GM21381 (cell line): Measurements from ENCODE around the gene MRPS6.

Experiments
- ATAC-seq: cut with Tn5 transposase; IDR thresholded peaks from one replicate; pipeline ENCODE4 v1.9.1; 2021; ENCODE audit warnings: mild to moderate bottlenecking, moderate library complexity; ENCODE audit not compliant: unreplicated experiment

MRPS6 gene

DNA sequence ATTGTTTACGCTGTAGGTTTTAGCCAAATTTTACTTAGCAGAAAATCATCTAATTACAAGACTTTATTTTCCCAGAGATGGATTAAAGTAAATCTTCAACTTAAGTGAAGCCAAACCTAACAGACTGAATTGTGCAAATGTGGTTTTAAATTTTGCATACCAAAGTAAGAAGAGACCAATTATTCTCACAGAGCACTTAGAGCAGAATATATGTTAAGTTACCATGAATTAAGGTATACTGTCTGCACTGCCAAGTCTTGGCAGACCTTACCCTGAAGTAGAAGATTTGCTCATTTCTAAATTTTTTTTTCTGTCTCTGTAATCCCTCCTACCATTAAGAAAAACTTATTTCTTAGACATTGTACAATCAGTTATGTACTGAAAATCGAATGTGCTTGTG is 24.1 kb downstream of the MRPS6 start:
- ATAC-seq, result no peak

DNA sequence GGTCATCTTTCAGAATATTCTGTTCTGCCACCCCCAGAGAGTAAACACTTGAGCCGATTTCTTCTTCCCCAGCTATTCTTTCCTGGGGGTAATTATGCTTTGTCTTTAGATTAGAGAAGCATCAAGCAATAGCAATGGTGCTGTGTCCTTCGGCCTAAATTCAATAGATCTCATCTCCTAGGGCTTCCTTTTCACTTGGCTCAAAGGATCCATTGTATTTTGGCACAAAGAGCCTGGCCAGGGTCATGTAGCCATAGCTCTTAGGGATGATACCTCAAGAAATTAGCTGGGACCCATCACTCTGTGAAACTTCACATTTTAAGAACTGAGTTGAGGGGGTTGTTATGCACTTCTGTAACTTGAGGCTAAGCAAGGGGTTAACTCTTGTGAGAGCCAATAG is 27.0 kb downstream of the MRPS6 start:
- no peak for ATAC-seq

DNA sequence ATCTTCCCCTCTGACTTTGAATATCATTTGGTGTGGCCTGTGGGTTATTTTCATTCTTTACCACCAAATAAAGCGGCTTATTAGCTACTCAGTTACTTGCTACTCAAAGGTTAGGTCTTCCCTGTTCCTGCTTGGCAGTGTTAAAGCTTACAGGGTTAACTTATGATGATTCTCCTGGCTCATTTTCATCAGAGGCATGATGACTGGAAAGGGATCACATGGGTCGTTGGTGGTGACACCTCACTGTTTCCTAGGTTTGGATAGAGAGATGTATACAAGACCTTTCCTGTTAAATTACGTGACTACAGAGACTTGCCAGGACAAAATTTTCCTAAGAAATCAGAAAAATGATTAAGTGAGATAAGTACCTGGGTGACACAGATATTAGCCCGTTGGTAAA is 27.4 kb downstream of the MRPS6 start:
- ATAC-seq, result no peak

GRCh38 chr21:34105947-34106541 is 32.7 kb downstream of the MRPS6 start:
- no peak for ATAC-seq

DNA sequence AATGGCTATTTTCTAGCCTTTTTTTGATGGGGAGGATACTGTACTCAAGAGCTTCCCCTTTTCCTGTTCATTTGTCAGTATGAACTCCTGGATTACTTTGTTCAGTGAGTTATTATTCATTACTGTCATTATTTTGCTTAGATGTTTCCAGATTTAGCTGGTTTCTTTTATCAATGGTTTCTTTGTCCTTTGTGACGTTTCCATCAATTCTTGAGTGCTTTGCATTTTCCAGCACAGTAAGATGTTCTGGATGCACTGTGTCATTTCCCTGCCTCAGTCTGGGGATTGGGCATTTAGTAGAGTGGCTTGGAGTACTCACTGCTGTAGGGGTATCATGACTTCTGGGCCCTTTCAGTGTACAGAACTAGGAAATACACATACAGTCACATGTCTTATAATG is 34.2 kb downstream of the MRPS6 start:
- ATAC-seq, result no peak

DNA sequence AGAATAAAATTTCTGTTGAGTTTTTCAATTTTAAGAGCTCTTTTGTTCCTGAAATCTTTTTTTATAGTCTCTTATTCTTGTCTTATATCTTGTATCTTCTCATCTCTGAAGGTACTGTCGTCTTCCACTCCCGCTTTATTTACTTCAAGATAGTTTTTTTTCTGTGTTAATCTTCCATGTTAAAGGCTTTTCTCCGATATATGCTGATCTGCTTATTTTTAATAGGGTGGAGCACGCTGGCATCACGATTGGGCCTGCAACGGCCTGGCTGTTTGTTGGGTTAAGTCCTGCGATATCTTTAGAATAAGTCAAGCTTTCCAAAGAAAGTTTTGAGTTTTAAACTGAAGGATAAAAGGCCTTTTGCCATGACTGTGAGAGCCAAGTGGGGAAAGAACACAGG is 35.7 kb downstream of the MRPS6 start:
- ATAC-seq, result no peak

- ATAC-seq, result no peak
Observed at GRCh38 chr21:34110594-34111202, 37.3 kb downstream of the MRPS6 start.

GRCh38 chr21:34112316-34113033 is 39.1 kb downstream of the MRPS6 start:
- ATAC-seq, result no peak

GRCh38 chr21:34113842-34114241 is 40.5 kb downstream of the MRPS6 start:
- no peak for ATAC-seq

DNA sequence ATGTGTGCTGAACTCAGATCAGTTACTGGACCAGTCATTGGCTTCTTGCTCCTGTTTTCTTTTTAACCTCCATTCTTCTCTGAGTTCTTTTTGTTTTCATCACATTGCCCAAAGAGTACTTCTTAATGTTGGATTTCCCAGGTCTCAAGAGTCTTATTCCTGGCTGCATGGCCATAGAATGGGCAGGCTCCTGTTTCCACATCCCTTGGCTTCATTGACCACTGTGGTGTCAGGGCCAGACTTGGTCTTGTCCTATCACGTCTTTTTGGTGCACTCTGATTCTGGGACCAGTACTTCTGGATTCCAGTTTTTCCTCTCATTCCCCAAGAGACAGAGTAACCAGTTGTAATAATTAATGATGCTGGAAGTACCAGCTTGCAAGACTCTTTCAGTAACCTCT is 41.8 kb downstream of the MRPS6 start:
- ATAC-seq, result no peak

DNA sequence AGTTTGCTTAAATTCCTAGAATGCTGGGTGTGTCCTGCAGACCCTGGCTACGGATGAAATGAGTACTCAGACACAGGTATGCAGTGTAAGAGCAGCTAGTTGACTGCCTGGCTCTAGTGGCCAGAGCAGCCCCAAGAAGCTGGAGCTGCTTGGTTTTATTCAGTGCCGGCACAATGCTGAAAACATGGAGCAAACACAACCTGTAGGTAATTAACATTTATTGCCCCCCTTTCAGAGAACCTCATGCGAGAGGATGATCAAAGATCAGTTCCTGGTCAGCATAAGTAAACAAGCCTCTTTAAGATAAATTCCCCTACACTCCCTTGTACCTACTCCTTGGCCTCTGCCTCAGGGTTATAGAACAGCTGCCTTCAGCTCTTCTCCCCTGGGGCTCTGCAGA is 43.2 kb downstream of the MRPS6 start:
- ATAC-seq, result no peak

DNA sequence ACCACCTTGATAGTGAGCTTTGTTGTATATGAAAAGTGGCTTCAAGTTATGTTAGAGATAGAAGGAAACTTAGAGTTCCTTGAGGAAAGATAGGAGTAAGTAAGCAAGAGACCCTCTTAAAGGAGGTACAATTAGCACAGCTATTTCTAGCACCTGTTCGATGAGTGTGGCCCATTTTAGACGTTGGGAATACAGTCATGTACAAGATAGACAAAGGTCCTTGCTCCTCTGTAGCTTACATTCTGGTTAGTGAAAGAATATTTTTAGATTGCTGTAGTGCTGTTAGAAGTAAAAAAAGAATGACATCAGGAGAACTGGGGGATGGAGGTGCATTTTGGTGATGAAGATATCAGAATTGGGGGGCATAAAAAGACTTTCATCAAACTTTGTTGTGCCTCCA is 47.5 kb downstream of the MRPS6 start:
- ATAC-seq, result no peak

DNA sequence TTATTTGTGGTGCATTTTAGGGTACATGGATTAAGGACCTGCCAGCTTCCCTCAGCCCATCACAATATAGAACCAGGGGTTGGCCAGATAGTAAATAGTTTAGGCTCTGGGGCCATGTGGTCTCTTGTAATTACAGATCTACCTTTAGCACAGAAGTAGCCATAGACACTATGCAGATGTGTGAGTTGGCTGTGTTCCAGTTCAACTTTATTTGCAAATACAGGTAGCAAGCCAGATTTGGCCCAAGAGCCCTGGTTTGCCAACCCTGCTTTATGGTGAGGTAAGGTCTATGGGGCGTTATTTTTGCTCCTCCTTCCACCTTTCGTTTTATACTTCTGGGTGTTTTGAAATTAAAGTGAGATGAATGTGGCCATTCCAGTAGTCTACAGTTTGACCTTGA is 48.7 kb downstream of the MRPS6 start:
- no peak for ATAC-seq

- ATAC-seq, result no peak
Observed at GRCh38 chr21:34123609-34124008, 50.2 kb downstream of the MRPS6 start.

GRCh38 chr21:34126269-34126668 is 52.9 kb downstream of the MRPS6 start:
- ATAC-seq, result no peak

- no peak for ATAC-seq
Observed at GRCh38 chr21:34126691-34127090, 53.3 kb downstream of the MRPS6 start.

GRCh38 chr21:34128124-34128523 is 54.7 kb downstream of the MRPS6 start:
- ATAC-seq, result no peak

- ATAC-seq, result no peak
Observed at GRCh38 chr21:34128674-34129038, 55.3 kb downstream of the MRPS6 start.

DNA sequence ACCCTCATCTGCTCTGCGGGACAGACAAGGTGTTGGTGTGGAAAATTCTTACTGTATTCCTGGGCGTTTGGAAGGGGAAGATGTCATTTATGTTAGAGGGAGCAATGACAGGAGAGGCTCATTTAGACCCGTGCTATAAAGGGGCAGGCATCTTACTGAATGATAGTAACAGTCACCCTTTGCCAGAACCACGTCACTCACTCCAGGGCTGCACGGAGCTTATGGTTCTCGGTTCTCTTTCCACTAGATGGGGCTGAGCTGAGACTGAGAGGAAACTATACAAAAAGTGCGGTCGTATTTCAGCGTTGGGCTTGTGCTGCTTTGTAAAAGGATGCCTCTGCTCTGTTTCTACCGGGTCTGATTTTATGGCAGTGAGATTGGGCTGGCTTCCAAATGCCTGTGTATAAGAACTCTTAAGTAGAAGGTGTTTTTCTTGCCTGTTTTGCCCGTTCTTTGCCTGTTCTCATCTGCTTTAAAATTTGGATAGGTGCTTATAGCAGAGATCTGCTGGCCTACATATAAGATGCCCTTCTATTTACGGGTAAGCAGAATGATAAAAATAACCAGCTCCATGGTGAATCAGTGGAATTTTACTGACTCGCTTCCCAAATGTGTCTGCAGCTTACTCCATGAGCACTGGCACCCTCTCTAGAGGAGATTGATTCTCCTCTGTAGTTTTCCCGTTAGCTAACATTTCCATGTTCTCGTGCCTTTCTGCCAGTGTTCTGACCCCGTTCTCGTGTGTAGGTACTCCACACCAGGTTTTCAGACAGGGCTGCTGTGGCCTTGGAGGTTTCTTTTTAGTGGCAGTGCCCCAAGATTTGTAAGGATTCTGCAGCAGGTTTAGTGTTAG is 55.9 kb downstream of the MRPS6 start:
- no peak for ATAC-seq

DNA sequence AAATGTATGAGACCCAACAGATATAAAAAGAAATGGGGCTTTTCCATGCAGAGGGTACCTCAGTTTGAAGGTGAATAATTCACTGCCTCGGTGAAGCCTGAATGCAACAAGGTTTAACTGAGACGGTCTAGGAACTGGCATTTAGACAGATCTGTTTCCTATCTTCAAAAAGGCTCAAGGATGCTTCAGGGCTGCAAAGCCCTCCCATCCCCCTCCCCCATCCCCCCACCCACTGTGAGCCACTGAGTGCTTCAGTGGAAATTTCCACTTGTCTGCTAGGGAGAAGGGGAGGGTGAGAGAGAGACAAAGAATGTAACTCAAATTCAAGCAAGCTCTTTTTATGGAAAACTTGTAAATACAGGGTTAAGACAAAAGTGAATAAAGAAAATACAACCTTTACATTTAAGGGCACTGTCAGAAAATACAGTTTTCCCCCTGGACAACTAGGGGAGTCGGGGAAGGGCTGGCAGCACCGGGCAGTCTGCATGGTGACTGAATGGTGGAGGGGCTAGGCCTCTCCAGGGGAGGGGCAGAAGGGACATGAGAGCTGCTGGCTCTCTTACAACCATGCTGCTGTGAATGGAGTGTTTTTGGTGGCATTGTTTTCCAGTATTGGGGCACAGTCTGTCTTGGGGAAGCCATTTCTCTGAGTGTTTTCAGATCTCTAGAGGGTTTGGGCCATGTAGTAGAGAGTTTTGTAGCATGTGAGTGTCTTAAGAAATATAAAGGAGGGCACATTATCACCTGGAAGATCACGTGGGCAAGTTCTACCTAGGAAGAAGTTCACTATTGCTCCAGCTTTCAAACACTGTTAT is 56.7 kb downstream of the MRPS6 start:
- no peak for ATAC-seq

GRCh38 chr21:34130716-34130985 is 57.3 kb downstream of the MRPS6 start:
- ATAC-seq, result no peak
